Sigmoid colon (tissue), 4 donors: ENCODE measurements around the gene DDX17.

Source experiments
- CTCF ChIP-seq, 4 experiments: fragments of 450-650 bp in 3 of 4; fragments of 200-600 bp in 1 of 4; IDR thresholded peaks; one replicate each; pipeline ENCODE4 v1.5.1; 2016 to 2019; ENCODE audit warnings: antibody characterized with exemption in 4 of 4, mild to moderate bottlenecking in 3 of 4, moderate library complexity in 2 of 4
- POLR2AphosphoS5 ChIP-seq, 4 donors: sonication (generic); formaldehyde crosslinking; IDR thresholded peaks; one replicate each; pipeline ENCODE4 v1.6.1; 2017; ENCODE audit warnings: antibody characterized with exemption in 4 of 4

- TF ChIP-seq CTCF (IDR thresholded peaks at IDR 0.05) (no peak), POLR2AphosphoS5 (IDR thresholded peaks at IDR 0.05) (no peak)
These were observed 40.2 kb downstream of the DDX17 start for GRCh38 chr22:38465673-38466490.
